CD4-positive, alpha-beta memory T cell (primary cell): ENCODE data around the gene CEP192. TPM values are rescaled to one million over a fixed set of nuclear protein-coding genes. Genes with fewer than 3 reads are reported as not detected.

Source experiments
- CTCF ChIA-PET: fragments of 350-600 bp; sonication (Branson Sonifier 250); formaldehyde crosslinking; loops from one replicate; lab custom pipeline; 2021; ENCODE audit warnings: inconsistent platforms; ENCODE audit not compliant: partially characterized antibody; lab: Charles Lee
- POLR2A ChIA-PET: fragments of 350-600 bp; sonication (Branson Sonifier 250); formaldehyde crosslinking; loops from one replicate; lab custom pipeline; 2021; ENCODE audit not compliant: partially characterized antibody; lab: Charles Lee
- DNase-seq, 5 donors: peaks; one replicate each; pipeline versions ENCODE4 v3.0.0 to v3.0.0-alpha.2; 2020 to 2022; ENCODE audit warnings: mixed read lengths in 1 of 5
- H3K27ac ChIP-seq: one replicate; pipeline ENCODE4 v1.7.0; 2013; ENCODE audit warnings: low read depth, low read length
- H3K27me3 ChIP-seq: 2 replicates; pipeline ENCODE4 v1.7.0; 2013; ENCODE audit warnings: mild to moderate bottlenecking, low read length, moderate library complexity; ENCODE audit not compliant: insufficient read depth
- H3K36me3 ChIP-seq: 2 replicates; pipeline ENCODE4 v1.7.0; 2013; ENCODE audit warnings: mild to moderate bottlenecking, low read length, moderate library complexity; ENCODE audit not compliant: insufficient read depth
- H3K4me1 ChIP-seq: 2 replicates; pipeline ENCODE4 v1.7.0; 2013; ENCODE audit warnings: mild to moderate bottlenecking, low read length, moderate library complexity; ENCODE audit not compliant: insufficient read depth
- H3K4me3 ChIP-seq, 2 donors: one replicate each; pipeline ENCODE4 v1.7.0; 2013; ENCODE audit warnings: low read length in 2 of 2, mild to moderate bottlenecking in 1 of 2
- H3K9me3 ChIP-seq, 2 donors: one replicate each; pipeline ENCODE4 v1.7.0; 2013; ENCODE audit warnings: low read length in 2 of 2, control low read depth in 1 of 2; ENCODE audit not compliant: control insufficient read depth in 1 of 2
- H3K27ac Mint-ChIP-seq, 7 donors: one replicate each; pipeline ENCODE4 v1.8.0; 2020 to 2021; ENCODE audit warnings: mixed read lengths in 7 of 7, mild to moderate bottlenecking in 6 of 7, inconsistent platforms in 3 of 7, moderate library complexity in 3 of 7
- H3K27me3 Mint-ChIP-seq, 2 donors: one replicate each; pipeline ENCODE4 v1.8.0; 2020 to 2021; ENCODE audit warnings: mixed read lengths in 2 of 2
- H3K36me3 Mint-ChIP-seq, 2 donors: one replicate each; pipeline ENCODE4 v1.8.0; 2020 to 2021; ENCODE audit warnings: mixed read lengths in 2 of 2, inconsistent platforms in 1 of 2, mild to moderate bottlenecking in 1 of 2
- H3K4me1 Mint-ChIP-seq, 4 donors: one replicate each; pipeline ENCODE4 v1.8.0; 2020 to 2021; ENCODE audit warnings: mixed read lengths in 4 of 4, mild to moderate bottlenecking in 1 of 4
- H3K4me3 Mint-ChIP-seq, 8 donors: one replicate each; pipeline ENCODE4 v1.8.0; 2020 to 2021; ENCODE audit warnings: mixed read lengths in 8 of 8, mild to moderate bottlenecking in 7 of 8, moderate library complexity in 6 of 8, inconsistent platforms in 3 of 8
- H3K9me3 Mint-ChIP-seq, 8 donors: one replicate each; pipeline ENCODE4 v1.8.0; 2020 to 2021; ENCODE audit warnings: mixed read lengths in 8 of 8, mild to moderate bottlenecking in 5 of 8, inconsistent platforms in 3 of 8, moderate library complexity in 1 of 8
- intact Hi-C: fragments of 100-400 bp; cut with micrococcal nuclease; formaldehyde crosslinking; loops from one replicate; pipeline ENCODE4 v1.15.1; 2023
- polyA plus RNA-seq, 2 donors: library from polyadenylated mRNA; unstranded; fragments of 300-500 nt; fragmentation: Illumina TruSeq; gene quantifications; one replicate each; pipeline ENCODE4 v1.2.3, GENCODE V29; 2021
- total RNA-seq, 2 experiments: library from RNA; stranded (reverse); gene quantifications; one replicate each; pipeline ENCODE4 v1.2.3, GENCODE V29; 2021

The CEP192 gene
- total and polyA plus RNA-seq, 4 experiments from 2014 or later = 3.3 to 45.5 (median 26.1) TPM

DNA sequence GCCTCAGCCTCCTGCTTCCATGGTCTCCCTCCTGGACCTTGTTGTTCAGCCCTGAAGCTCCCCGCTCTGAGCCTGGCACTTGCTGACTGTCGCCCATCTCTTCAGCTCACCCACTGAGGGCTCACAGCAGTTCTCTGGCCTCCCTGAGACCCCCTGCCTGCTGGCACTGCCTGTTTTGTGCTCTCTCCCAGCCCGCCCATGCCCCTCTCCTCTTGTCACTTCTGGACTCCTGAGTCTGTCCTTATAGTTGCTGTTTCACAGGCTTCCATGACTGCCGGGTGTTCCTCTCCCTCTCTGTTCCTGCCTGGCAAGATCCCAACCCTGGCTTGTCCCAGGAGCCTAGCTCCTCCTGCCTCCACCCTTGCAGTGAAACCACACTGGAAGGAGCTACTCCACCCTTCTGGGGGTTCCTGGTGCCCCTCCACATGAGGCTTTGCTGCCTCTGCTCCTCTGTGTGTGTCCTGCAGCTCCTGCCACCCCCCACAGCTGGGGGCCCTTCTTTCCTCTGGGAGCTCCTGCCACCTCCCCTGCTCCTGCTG is 110.6 kb downstream of the CEP192 start:
- intact Hi-C loops = no loop called here
- peaks cover 31% of the 10 kb centered on the region for H3K36me3 ChIP-seq
- no peak for DNase-seq
- H3K4me1 ChIP-seq = no peaks in the 10 kb centered on the region
- Mint-ChIP-seq H3K27me3 (no peaks in the 10 kb centered on the region), H3K36me3 (peaks cover 80 to 81% of the 10 kb centered on the region in 2 donors), H3K4me3 (no peak overlapping the region), H3K27ac (peak overlapping the region in 3 of 7 donors; percentile 23 to 44 (median 36)), H3K9me3 (no peaks in the 10 kb centered on the region), H3K4me1 (peaks cover 0 to 2% (median 0%) of the 10 kb centered on the region in 4 donors)
- ChIA-PET POLR2A (no interaction called here), CTCF (interaction anchor here (0.9 to 1.4 kb wide), 3 partner anchors 8 to 57 kb away, joined by 3 read pairs; no protein-coding TSS in a partner anchor)
- no peak overlapping the region for H3K27ac ChIP-seq
- no peaks in the 10 kb centered on the region for H3K9me3 ChIP-seq
- H3K4me3 ChIP-seq = no peak overlapping the region
- H3K27me3 ChIP-seq = no peaks in the 10 kb centered on the region

GRCh38 chr18:13103366-13103765 is 112.2 kb downstream of the CEP192 start:
- ChIA-PET CTCF (no interaction called here), POLR2A (no interaction called here)
- H3K4me1 ChIP-seq = no peaks in the 10 kb centered on the region
- no peak overlapping the region for H3K27ac ChIP-seq
- no peaks in the 10 kb centered on the region for H3K9me3 ChIP-seq
- peaks cover 0 to 2% (median under 1%) of the 10 kb centered on the region in 4 donors for H3K4me1 Mint-ChIP-seq
- intact Hi-C loops = no loop called here
- H3K27ac Mint-ChIP-seq = no peak overlapping the region
- peaks cover 88 to 90% of the 10 kb centered on the region in 2 donors for H3K36me3 Mint-ChIP-seq
- no peak overlapping the region for H3K4me3 Mint-ChIP-seq
- no peak overlapping the region for H3K4me3 ChIP-seq
- H3K27me3 Mint-ChIP-seq = no peaks in the 10 kb centered on the region
- H3K9me3 Mint-ChIP-seq = no peaks in the 10 kb centered on the region
- H3K27me3 ChIP-seq = no peaks in the 10 kb centered on the region
- DNase-seq = peak in 1 of 5 donors; percentile 1
- peaks cover 32% of the 10 kb centered on the region for H3K36me3 ChIP-seq

- H3K27me3 Mint-ChIP-seq = no peaks in the 10 kb centered on the region
- no peak overlapping the region for H3K27ac ChIP-seq
- no peaks in the 10 kb centered on the region for H3K9me3 Mint-ChIP-seq
- H3K9me3 ChIP-seq = no peaks in the 10 kb centered on the region
- ChIA-PET CTCF (interaction anchor here (0.8 to 2.0 kb wide), 2 partner anchors 55 to 171 kb away, joined by 3 to 7 read pairs; no protein-coding TSS in a partner anchor), POLR2A (no interaction called here)
- intact Hi-C loops = no loop called here
- DNase-seq = no peak
- peaks cover 0 to 2% (median under 1%) of the 10 kb centered on the region in 4 donors for H3K4me1 Mint-ChIP-seq
- H3K4me3 ChIP-seq = no peak overlapping the region
- no peak overlapping the region for H3K4me3 Mint-ChIP-seq
- H3K36me3 ChIP-seq = peaks cover 32% of the 10 kb centered on the region
- H3K36me3 Mint-ChIP-seq = peaks cover 88 to 91% of the 10 kb centered on the region in 2 donors
- peak overlapping the region in 1 of 7 donors; percentile 49 for H3K27ac Mint-ChIP-seq
- no peaks in the 10 kb centered on the region for H3K4me1 ChIP-seq
- no peaks in the 10 kb centered on the region for H3K27me3 ChIP-seq
Observed at GRCh38 chr18:13105059-13105458, 113.9 kb downstream of the CEP192 start.

DNA sequence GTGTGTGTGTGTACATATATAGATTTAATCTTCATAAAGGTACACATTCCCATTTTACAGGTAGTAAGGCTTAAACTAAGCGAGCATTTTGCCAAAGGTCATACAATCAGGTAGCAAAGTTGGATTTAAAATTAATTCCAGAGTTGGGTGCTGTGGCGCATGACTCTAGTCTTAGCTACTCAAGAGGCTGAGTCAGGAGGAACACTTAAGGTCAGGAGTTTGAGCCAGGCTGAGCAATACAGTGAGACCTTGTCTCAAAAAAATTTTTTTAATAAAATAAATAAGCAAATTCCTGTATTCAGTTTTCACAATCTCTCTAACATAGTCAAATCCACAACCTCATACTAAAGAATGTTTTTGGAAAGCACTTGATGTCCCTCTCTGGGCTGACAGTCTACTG is 115.9 kb downstream of the CEP192 start:
- Mint-ChIP-seq H3K9me3 (no peaks in the 10 kb centered on the region), H3K4me3 (no peak overlapping the region), H3K27ac (no peak overlapping the region), H3K4me1 (peaks cover 0 to 2% (median under 1%) of the 10 kb centered on the region in 4 donors), H3K36me3 (peaks cover 72 to 80% of the 10 kb centered on the region in 2 donors), H3K27me3 (no peaks in the 10 kb centered on the region)
- Histone ChIP-seq H3K27me3 (no peaks in the 10 kb centered on the region), H3K27ac (no peak overlapping the region), H3K36me3 (peaks cover 24% of the 10 kb centered on the region), H3K4me3 (no peak overlapping the region), H3K9me3 (no peaks in the 10 kb centered on the region), H3K4me1 (no peaks in the 10 kb centered on the region)
- ChIA-PET POLR2A (no interaction called here), CTCF (no interaction called here)
- DNase-seq = no peak
- intact Hi-C loops = no loop called here

GRCh38 chr18:13108330-13108729 is 117.2 kb downstream of the CEP192 start:
- Histone ChIP-seq H3K27ac (no peak overlapping the region), H3K27me3 (no peaks in the 10 kb centered on the region), H3K4me1 (no peaks in the 10 kb centered on the region), H3K9me3 (no peaks in the 10 kb centered on the region), H3K36me3 (peaks cover 24% of the 10 kb centered on the region), H3K4me3 (no peak overlapping the region)
- Mint-ChIP-seq H3K4me1 (peaks cover 0 to 2% (median under 1%) of the 10 kb centered on the region in 4 donors), H3K9me3 (no peaks in the 10 kb centered on the region), H3K36me3 (peaks cover 59 to 75% of the 10 kb centered on the region in 2 donors), H3K4me3 (no peak overlapping the region), H3K27me3 (no peaks in the 10 kb centered on the region), H3K27ac (peak overlapping the region in 3 of 7 donors; percentile 1 to 47 (median 26))
- ChIA-PET POLR2A (no interaction called here), CTCF (no interaction called here)
- intact Hi-C loops = no loop called here
- no peak for DNase-seq

GRCh38 chr18:13110559-13110958 is 119.4 kb downstream of the CEP192 start:
- H3K9me3 ChIP-seq = no peaks in the 10 kb centered on the region
- DNase-seq = no peak
- no peaks in the 10 kb centered on the region for H3K27me3 Mint-ChIP-seq
- H3K36me3 ChIP-seq = peaks cover 24% of the 10 kb centered on the region
- CTCF ChIA-PET = no interaction called here
- H3K4me1 Mint-ChIP-seq = peaks cover 0 to 2% (median under 1%) of the 10 kb centered on the region in 4 donors
- intact Hi-C loops = no loop called here
- H3K27me3 ChIP-seq = no peaks in the 10 kb centered on the region
- H3K36me3 Mint-ChIP-seq = peaks cover 49 to 65% of the 10 kb centered on the region in 2 donors
- H3K4me3 Mint-ChIP-seq = no peak overlapping the region
- H3K27ac Mint-ChIP-seq = no peak overlapping the region
- H3K27ac ChIP-seq = no peak overlapping the region
- no peaks in the 10 kb centered on the region for H3K4me1 ChIP-seq
- no peaks in the 10 kb centered on the region for H3K9me3 Mint-ChIP-seq
- H3K4me3 ChIP-seq = no peak overlapping the region
- POLR2A ChIA-PET = no interaction called here

- H3K27me3 Mint-ChIP-seq = no peaks in the 10 kb centered on the region
- Histone ChIP-seq H3K9me3 (no peaks in the 10 kb centered on the region), H3K27ac (no peak overlapping the region), H3K4me3 (no peak overlapping the region), H3K27me3 (no peaks in the 10 kb centered on the region), H3K4me1 (no peaks in the 10 kb centered on the region), H3K36me3 (peaks cover 26% of the 10 kb centered on the region)
- POLR2A ChIA-PET = no interaction called here
- DNase-seq = no peak
- H3K9me3 Mint-ChIP-seq = no peaks in the 10 kb centered on the region
- intact Hi-C loops = no loop called here
- H3K36me3 Mint-ChIP-seq = peaks cover 34 to 53% of the 10 kb centered on the region in 2 donors
- peak overlapping the region in 1 of 7 donors; percentile 19 for H3K27ac Mint-ChIP-seq
- H3K4me1 Mint-ChIP-seq = no peaks in the 10 kb centered on the region
- no peak overlapping the region for H3K4me3 Mint-ChIP-seq
- CTCF ChIA-PET = interaction anchor here (1.0 to 2.5 kb wide), 2 partner anchors 23 to 47 kb away, joined by 3 to 17 read pairs; no protein-coding TSS in a partner anchor
Observed at GRCh38 chr18:13112982-13113381, 121.8 kb downstream of the CEP192 start.
